ENCODE data around the gene PDE4D.
A peak's percentile ranks its signal among the peaks of the same experiment; 100 is the strongest.

The PDE4D gene

GRCh38 chr5:59099270-59099994 lies 794.1 kb downstream of the PDE4D start:
- FAIRE-seq (peak; percentile 46), DNase-seq (ENCODE audit: insufficient read length, low spot score) (no peak)
- TF ChIP-seq CTCF (IDR thresholded peaks at IDR 0.05; ENCODE audit: insufficient read depth, missing control alignments) = no peak

GRCh38 chr5:59098743-59099142 lies 794.8 kb downstream of the PDE4D start:
- no peak for TF ChIP-seq CTCF (IDR thresholded peaks at IDR 0.05; ENCODE audit: insufficient read depth, missing control alignments)
- DNase-seq (ENCODE audit: insufficient read length, low spot score) (no peak), FAIRE-seq (no peak)

- FAIRE-seq = peak; percentile 94
- no peak for TF ChIP-seq CTCF (IDR thresholded peaks at IDR 0.05; ENCODE audit: insufficient read depth, missing control alignments)
These were observed 795.8 kb downstream of the PDE4D start for GRCh38 chr5:59097712-59098111.

GRCh38 chr5:59097116-59097515 lies 796.4 kb downstream of the PDE4D start:
- TF ChIP-seq CTCF (IDR thresholded peaks at IDR 0.05; ENCODE audit: insufficient read depth, missing control alignments) = no peak
- DNase-seq (ENCODE audit: insufficient read length, low spot score) = no peak
- no peak for FAIRE-seq

More at GRCh38 chr5:59097712-59098111, 795.8 kb downstream of the PDE4D start:
- DNase-seq (ENCODE audit: insufficient read length, low spot score) = no peak

GRCh38 chr5:59095480-59095879 lies 798.0 kb downstream of the PDE4D start:
- no peak for DNase-seq (ENCODE audit: insufficient read length, low spot score)
- TF ChIP-seq CTCF (IDR thresholded peaks at IDR 0.05; ENCODE audit: insufficient read depth, missing control alignments) = no peak
- no peak for FAIRE-seq

- no peak for DNase-seq (ENCODE audit: insufficient read length, low spot score)
- no peak for TF ChIP-seq CTCF (IDR thresholded peaks at IDR 0.05; ENCODE audit: insufficient read depth, missing control alignments)
- no peak for FAIRE-seq
These were observed 798.7 kb downstream of the PDE4D start for GRCh38 chr5:59094864-59095263.

GRCh38 chr5:59093329-59093728 lies 800.2 kb downstream of the PDE4D start:
- no peak for FAIRE-seq
- TF ChIP-seq CTCF (IDR thresholded peaks at IDR 0.05; ENCODE audit: insufficient read depth, missing control alignments) = no peak
- DNase-seq (ENCODE audit: insufficient read length, low spot score) = no peak
